ACHN (cell line): ENCODE data around the gene IQGAP2.

ENCODE experiments used
- DNase-seq: peaks from one replicate; pipeline ENCODE4 v3.0.0-alpha.2; 2015
- in situ Hi-C: cut with HindIII; loops from 2 replicates; pipeline ENCODE4 v1.10.0; 2017; ENCODE audit warnings: low sequenced_read_pairs, low pct_ligation_motif_present, low pct_unique_long_range_greater_than_20kb

Gene IQGAP2

DNA sequence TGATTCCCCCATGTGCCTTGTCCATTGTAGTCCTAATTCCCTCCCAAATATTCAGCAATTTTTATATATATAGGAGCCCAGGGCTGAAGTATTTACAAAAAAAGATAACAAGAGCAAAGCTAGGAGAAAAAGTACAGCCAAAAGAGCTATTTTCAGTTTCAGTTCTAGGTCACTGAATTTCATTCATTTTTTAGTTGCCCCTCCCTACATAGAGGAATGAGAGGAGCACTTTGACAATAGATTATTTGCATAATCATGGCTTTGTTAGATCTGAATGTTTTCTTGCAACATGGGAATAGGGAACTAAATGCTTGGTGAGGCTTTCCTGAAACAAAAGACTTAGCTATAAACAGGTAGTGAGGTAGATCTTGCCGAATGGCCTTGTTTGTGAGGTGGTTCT lies 235.4 kb downstream of the IQGAP2 start:
- in situ Hi-C loops = no loop called here
- no peak for DNase-seq

GRCh38 chr5:76641514-76642120 lies 238.5 kb downstream of the IQGAP2 start:
- peak; percentile 66 for DNase-seq
- in situ Hi-C loops = no loop called here

DNA sequence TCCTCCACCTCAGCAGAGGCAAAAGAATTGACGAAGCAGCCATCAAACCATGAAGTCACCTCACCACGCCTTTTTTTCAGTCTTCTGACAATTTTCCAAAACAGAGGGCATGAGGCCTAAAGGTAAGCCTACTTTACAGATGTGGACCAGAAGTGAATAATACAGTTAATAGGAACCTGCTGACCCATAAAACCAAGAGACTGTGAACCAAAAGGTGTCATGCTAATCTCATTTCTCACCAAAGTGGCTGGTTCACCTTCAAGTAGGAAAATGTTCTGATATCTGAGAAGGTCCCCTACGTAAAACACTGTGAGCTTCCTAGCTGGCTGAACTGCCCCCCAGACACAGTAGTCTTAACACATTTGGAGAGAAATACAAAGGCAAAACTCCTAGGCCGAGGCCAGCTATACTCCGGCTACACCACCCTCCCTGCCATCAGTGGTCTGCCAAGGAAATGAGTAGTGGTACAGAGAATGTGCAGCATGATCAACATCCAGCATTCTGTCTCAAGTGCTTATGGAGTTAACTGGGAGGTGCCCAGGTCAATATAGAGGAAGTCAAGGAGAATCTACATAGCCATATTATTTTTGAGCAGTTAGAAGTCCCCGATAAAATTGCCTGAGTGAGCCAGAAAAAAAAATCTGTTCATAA lies 239.4 kb downstream of the IQGAP2 start:
- DNase-seq = no peak
- in situ Hi-C loops = no loop called here

DNA sequence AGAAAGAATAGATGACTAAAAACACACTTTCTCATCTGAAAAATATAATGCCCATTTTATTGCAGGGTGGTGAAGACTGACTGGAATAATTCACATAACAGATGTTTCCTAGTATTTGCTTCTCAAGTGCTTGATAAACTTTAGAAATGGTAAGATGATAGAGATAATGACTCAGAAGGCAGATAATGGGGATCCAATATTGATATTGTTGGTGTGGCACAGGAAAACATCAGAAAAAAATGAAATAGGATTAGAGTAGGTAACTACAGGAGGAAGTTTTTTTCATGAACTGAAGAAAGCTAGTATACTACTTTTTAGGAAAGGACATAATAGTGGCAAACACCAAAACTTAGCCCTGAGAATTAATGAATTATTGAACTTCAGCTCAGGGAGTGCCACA lies 240.3 kb downstream of the IQGAP2 start:
- in situ Hi-C loops = no loop called here
- DNase-seq = no peak

- in situ Hi-C loops = no loop called here
These were observed 246.1 kb downstream of the IQGAP2 start for GRCh38 chr5:76649140-76649539.

GRCh38 chr5:76652809-76653414 lies 249.8 kb downstream of the IQGAP2 start:
- DNase-seq = no peak
- in situ Hi-C loops = no loop called here

More at GRCh38 chr5:76649140-76649539, 246.1 kb downstream of the IQGAP2 start:
- no peak for DNase-seq

- in situ Hi-C loops = no loop called here
- DNase-seq = peak; percentile 8
These were observed 254.0 kb downstream of the IQGAP2 start for GRCh38 chr5:76657091-76657490.

DNA sequence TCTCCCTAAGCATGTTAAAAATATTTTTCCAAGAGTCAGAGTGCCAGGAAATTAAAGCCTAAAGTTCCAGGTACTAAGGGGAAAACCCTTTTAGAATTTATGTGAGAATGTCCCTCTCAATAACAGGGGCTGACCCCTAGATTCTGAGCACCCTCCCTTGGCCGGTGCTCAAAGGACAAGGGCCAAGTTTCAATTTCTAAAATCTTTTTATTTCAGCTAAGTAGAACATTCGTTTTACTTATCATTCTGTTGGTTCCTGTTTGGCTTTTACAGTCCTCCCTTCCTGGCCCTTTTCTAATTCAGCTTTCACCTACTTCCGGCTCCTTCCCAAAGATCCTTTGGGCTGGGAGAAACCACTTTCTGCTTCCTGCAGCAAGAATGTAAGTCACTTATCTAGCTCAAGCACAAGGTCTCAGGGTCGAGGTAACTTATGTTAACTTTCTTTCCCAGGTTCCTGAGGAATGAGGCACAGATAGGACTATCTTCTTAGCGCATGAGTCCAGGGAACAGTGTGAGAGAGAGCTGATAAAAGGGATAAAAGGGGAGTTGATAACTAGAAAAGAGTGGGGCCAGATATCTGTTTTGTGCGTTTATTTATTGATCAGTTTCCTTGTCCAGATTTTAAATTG lies 254.7 kb downstream of the IQGAP2 start:
- no peak for DNase-seq
- in situ Hi-C loops = no loop called here

- in situ Hi-C loops = no loop called here
- no peak for DNase-seq
These were observed 257.3 kb downstream of the IQGAP2 start for GRCh38 chr5:76660360-76660759.

DNA sequence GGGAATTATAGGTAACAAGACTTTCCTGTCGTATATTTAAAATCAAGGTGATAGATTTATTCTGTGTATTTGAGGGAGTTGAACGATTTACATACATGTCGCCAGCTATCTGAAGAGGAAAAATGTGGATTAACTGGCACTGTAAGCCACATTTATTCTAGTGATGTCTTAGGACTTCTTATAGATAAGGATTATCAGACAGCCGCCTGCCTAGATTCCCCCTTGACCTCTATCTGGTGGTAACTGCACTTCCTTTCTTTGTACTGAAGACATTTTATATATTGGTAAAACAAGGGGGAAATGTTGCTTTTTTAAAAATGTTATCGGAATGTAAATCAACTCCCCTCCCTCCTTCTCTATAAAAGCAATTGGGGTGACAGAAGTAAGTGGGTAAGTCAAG lies 259.4 kb downstream of the IQGAP2 start:
- in situ Hi-C loops = no loop called here
- no peak for DNase-seq

DNA sequence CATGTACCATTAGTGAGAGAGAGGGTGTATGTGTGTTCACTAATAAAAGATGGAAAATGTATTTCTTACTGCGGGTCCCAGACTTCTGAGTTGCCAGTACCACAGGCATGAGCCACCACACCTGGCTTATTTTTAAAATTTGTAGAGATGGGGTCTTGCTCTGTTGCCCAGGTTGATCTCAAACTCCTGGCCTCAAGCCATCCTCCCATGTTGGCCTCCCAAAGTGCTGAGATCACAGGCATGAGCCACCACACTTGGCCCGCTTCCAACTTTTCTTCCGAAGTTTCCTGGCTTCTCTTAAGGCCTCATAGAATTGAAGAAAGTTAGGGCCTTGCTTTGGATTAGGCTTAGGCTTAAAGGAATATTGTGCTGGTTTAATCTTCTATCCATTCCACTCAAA lies 260.5 kb downstream of the IQGAP2 start:
- in situ Hi-C loops = no loop called here
- DNase-seq = no peak

DNA sequence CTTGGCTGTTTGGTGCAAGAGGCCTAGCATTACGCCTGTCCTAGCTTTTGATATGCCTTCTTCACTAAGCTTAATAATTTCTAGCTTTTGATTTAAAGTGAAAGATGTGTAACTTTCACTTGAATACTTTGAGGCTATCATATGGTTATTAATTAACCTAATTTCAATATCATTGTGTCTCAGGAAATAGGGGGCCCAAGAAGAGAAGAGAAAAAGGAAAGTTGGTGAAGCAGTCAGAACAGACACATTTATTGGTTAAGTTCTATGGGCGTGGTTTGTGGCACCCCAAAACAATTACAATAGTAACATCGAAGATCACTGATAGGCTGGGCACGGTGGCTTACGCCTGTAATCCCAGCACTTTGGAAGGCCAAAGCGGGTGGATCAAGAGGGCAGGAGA lies 261.0 kb downstream of the IQGAP2 start:
- DNase-seq = no peak
- in situ Hi-C loops = no loop called here

GRCh38 chr5:76667495-76667894 lies 264.4 kb downstream of the IQGAP2 start:
- in situ Hi-C loops = no loop called here
- no peak for DNase-seq

DNA sequence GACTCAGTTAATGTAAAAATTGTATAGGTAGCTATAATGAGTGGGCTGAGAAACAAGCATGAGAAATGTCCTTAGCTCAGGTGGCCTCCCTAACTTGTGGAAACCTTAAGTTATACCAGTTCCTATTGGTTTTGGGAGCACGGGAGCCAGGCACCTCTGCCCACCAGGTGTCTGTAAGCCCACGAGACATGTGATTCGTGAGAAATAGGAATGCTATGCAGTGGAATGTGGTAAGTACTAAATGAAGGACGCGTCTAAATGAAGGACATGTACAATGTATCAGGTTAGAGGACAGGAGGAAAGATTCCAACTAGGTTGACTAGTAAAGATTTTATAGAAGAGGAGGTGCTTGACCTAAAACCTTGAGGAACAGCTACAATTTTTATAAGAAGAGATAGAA lies 266.2 kb downstream of the IQGAP2 start:
- in situ Hi-C loops = no loop called here
- no peak for DNase-seq

DNA sequence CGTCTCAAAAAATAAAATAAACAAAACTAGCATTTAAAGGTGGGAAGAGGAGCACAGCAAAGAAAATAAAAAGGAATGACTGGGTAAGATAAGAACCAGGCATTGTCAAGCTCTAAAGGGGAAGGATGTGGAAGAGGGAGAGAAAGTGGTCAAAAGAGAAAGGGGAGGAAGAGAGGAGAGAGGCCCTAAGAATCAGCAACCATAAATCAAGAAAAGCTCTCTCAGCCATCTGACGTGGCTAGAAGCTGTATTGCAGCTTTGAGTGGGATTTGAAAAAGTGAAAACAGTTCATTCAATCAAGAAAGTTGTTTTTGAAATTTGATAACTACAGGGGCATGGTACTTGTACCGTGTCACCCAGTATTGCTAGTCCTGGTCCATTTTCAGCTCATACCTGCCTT lies 267.4 kb downstream of the IQGAP2 start:
- DNase-seq = no peak
- in situ Hi-C loops = no loop called here

- no peak for DNase-seq
- in situ Hi-C loops = no loop called here
These were observed 269.2 kb downstream of the IQGAP2 start for GRCh38 chr5:76672242-76672641.

DNA sequence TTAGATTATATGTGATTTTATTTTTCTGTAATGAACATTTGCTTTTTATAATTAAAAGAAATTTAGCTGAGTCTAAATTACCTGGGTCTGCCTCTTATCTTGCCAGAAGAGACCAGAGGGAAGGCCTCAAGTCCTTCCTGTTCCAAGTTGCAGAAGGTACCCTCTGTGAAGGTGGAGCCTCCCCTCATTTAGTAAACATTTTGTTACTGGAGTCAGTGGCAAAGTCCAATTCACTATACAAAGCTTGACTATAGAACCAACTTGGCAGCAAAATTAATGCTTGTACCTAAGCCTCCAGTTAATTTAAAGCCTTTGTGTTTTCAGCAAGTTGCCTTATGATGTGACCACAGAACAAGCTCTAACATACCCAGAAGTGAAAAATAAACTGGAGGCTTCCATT lies 270.0 kb downstream of the IQGAP2 start:
- in situ Hi-C loops = no loop called here
- DNase-seq = no peak

GRCh38 chr5:76674330-76675066 lies 271.4 kb downstream of the IQGAP2 start:
- in situ Hi-C loops = no loop called here
- no peak for DNase-seq

DNA sequence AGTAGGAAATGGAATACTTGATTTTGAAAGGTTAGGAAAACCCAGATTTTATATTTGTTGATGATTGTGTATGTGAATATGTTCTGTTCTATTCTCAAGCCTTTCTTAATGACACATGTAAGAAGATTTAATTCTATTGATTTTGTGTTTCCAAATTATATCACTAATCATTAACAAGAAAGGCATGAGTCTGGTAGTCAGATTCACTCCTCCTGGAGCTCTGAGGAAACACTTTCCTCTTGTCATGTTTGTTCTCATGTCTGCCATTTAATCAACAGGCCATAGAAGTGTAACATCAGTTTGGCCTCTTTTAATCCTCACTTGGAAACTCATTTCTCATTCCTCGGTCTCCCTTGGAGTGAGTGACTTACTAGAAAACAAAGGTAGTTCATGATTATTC lies 272.3 kb downstream of the IQGAP2 start:
- no peak for DNase-seq
- in situ Hi-C loops = no loop called here
